Measurements from ENCODE around the gene GPC6.

GPC6 gene

GRCh38 chr13:94359875-94360274, 1133.3 kb downstream of the GPC6 start:
- H3K4me3 ChIP-seq (replicated peaks; ENCODE audit: low read depth, low read length): no peak overlapping the region
- DNase-seq (ENCODE audit: low read depth): no peak
- TF ChIP-seq CTCF (IDR thresholded peaks at IDR 0.05; ENCODE audit: low read length, missing control alignments): no peak

- peak; percentile 76 for TF ChIP-seq CTCF (IDR thresholded peaks at IDR 0.05; ENCODE audit: low read length, missing control alignments)
- DNase-seq (ENCODE audit: low read depth): peak; percentile 93
Observed at GRCh38 chr13:94362411-94362909, 1135.9 kb downstream of the GPC6 start.

DNA sequence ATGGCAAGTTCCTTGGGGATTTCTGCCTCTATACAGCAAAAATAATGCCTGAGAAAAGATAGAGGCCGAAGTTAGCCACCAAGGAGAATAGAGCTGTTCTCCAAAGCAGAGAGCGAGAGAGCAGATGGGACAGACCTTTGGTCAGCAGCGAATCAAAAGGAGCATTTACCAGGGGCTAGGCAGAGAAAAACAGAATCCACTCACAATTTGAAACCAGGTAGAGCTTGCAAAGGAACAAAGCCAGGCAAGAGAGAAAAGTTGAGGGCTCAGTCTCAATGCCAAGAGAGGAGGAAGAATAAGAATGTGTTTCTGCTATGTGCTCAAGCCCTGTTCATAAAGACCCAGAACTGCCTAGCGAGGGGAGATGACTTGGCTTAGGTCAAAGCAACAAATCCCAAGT, 1140.1 kb downstream of the GPC6 start:
- TF ChIP-seq CTCF (IDR thresholded peaks at IDR 0.05; ENCODE audit: low read length, missing control alignments): no peak
- DNase-seq (ENCODE audit: low read depth): no peak
- no peak overlapping the region for H3K4me3 ChIP-seq (replicated peaks; ENCODE audit: low read depth, low read length)

More at GRCh38 chr13:94362411-94362909, 1135.9 kb downstream of the GPC6 start:
- no peak overlapping the region for H3K4me3 ChIP-seq (replicated peaks; ENCODE audit: low read depth, low read length)

- peak; percentile 31 for DNase-seq (ENCODE audit: low read depth)
- no peak for TF ChIP-seq CTCF (IDR thresholded peaks at IDR 0.05; ENCODE audit: low read length, missing control alignments)
- no peak overlapping the region for H3K4me3 ChIP-seq (replicated peaks; ENCODE audit: low read depth, low read length)
Observed at GRCh38 chr13:94369972-94370436, 1143.4 kb downstream of the GPC6 start.

GRCh38 chr13:94371855-94372254, 1145.2 kb downstream of the GPC6 start:
- no peak overlapping the region for H3K4me3 ChIP-seq (replicated peaks; ENCODE audit: low read depth, low read length)
- no peak for DNase-seq (ENCODE audit: low read depth)
- TF ChIP-seq CTCF (IDR thresholded peaks at IDR 0.05; ENCODE audit: low read length, missing control alignments): no peak

- no peak for TF ChIP-seq CTCF (IDR thresholded peaks at IDR 0.05; ENCODE audit: low read length, missing control alignments)
- H3K4me3 ChIP-seq (replicated peaks; ENCODE audit: low read depth, low read length): no peak overlapping the region
- DNase-seq (ENCODE audit: low read depth): no peak
Observed at GRCh38 chr13:94382517-94382916, 1155.9 kb downstream of the GPC6 start.

DNA sequence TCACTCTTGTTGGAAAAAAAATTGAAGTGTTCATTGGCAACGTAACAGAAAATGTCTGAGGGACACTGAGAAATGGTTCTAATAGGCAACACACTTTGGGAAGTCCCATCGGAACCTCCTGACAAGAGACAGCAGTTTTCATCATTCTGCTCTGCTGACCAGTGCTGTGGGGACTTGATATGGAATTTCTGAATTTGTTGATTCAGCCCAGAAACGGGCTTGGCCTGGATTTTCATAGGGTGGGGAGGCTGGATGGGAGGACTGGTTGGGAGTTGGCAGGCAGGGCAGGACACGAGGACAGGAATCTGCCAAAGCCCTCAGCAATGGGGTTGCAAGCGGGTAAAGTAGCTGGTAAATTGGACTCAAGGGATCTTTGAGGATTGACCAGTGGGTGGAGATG, 1156.4 kb downstream of the GPC6 start:
- no peak overlapping the region for H3K4me3 ChIP-seq (replicated peaks; ENCODE audit: low read depth, low read length)
- DNase-seq (ENCODE audit: low read depth): no peak
- TF ChIP-seq CTCF (IDR thresholded peaks at IDR 0.05; ENCODE audit: low read length, missing control alignments): no peak
